Activated CD4-positive, alpha-beta T cell treated with anti-CD3 and anti-CD28 coated beads, Interleukin-2, amount 50 U/mL, for 4 hours (primary cell): Measurements from ENCODE around the gene ZDHHC1.

Experiments
- DNase-seq, 2 experiments: peaks; one replicate each; pipeline ENCODE4 v3.0.0-alpha.2; 2020

ZDHHC1 gene, protein sequence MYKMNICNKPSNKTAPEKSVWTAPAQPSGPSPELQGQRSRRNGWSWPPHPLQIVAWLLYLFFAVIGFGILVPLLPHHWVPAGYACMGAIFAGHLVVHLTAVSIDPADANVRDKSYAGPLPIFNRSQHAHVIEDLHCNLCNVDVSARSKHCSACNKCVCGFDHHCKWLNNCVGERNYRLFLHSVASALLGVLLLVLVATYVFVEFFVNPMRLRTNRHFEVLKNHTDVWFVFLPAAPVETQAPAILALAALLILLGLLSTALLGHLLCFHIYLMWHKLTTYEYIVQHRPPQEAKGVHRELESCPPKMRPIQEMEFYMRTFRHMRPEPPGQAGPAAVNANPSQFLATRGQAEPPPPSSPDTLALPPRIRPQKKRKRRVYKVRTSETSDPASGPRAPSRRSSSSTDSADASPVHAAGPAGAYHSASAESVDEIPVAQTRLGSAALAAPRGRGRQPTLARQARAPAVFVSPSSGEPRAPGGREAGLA

GRCh38 chr16:67415872-67416793, at the start of gene ZDHHC1:
Gene ZDHHC1 (minus strand): TSS chr16:67416477. CDS start chr16:67407775, 8,702 bp downstream.
- peak in 1 of 2 experiments; percentile 20 for DNase-seq

DNA sequence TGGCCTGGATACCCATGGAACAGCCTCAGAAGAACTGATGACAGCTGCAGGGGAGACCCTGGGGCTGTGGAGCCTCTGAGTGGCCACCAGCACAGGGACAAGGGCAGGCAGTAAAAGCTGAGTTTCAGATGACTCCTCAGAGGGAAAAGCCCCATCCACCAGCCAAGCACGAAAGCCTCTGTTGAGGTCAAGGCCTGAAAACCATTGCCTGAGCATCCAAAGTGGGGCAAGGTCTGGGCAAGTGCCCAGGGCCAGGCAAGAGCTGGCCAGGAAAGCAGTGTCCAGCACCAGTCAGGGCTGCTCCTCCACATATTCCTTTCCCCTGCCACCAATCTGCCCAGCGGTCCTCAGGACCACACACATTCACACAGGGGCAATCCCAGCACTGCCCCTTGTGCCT, 48.3 kb upstream of the ZDHHC1 start:
- no peak for DNase-seq

GRCh38 chr16:67463691-67464090, 47.4 kb upstream of the ZDHHC1 start:
- no peak for DNase-seq

GRCh38 chr16:67463059-67463458, 46.8 kb upstream of the ZDHHC1 start:
- no peak for DNase-seq

GRCh38 chr16:67462279-67462655, 46.0 kb upstream of the ZDHHC1 start:
- no peak for DNase-seq

DNA sequence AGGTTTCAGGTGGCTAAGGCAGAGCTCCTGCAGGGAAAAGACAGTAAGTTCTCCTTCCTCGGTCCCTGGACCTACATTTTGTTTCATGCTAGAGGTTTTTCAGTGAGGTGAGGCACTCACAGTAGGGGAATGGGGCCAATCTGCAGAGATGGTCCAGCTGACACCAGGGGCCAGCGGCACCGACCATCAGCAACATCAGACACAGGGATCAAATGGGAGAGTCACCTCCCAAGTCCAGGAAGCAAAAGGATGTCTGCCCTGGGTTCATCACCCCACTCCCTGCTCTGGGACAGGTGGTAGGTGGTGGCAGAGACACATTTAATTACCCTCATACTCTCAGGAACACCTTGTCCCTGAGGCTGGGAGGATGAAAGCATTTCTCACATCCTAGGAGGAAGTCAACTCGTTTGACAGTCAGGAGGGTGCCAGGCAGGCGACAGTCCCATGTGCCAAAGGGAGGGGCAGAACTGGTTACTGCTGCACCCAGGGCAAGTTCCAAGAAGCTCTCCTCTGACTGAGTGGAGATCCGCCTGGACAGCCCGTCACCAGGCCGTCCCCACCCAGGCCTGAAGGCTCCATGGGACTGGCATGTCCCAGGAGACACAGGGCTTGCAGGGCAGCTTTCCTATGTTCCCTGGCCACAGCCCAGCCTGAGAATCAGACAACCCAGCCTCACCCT, 45.5 kb upstream of the ZDHHC1 start:
- DNase-seq = no peak

DNA sequence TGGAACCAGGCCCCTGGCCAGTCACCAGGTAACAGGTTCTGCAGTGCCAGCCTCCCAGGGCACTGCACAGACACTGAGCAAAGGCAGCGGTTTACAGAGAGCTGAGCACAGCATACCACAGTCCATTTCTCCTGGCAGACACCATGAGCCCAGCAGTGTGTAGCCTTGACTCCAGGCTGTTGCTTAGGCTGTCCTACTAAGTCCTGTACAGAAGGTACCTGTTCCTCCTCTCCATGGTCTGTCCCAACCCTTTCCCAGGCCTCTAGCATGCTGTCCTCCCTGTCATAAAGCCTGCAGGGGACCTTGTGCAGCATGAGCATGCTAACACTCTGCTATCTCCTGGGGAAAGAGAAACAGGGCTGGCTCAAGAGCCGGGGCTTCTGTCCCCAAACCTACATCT, 44.7 kb upstream of the ZDHHC1 start:
- no peak for DNase-seq

DNA sequence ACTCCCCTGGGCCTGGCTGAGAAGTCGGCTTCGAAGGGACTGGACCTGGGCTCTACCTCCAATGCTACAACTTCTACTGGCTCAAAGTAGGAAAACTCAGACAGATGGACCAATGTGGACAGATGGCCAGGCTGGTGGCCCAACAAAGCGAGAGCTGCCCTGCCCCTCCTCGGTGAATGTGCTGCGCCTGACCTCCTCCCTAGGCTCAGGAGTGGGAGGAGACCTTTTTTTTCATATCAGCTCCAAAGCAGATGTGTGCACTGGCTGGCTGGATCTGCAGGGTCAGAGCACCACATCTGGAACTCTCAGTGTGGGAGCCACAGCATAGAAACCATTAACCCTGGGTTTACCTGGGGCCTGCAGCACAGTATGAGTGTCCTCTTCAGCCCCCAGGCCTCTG, 43.9 kb upstream of the ZDHHC1 start:
- DNase-seq = no peak

DNA sequence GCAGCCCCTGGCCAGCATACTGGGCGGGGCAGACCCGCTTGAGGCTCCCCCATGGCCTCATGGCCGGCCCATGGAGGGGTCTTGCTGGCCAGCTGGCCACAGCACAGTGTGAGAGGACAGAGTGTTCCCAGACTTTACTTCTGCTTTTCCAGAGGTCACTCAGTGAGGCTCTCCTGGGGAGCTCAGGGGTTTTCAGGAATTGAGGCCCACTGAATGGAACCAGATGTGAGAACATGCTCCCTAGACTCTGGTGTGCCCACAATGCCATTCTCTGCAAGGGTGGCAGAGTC, 43.5 kb upstream of the ZDHHC1 start:
- no peak for DNase-seq

- DNase-seq = no peak
These were observed 43.0 kb upstream of the ZDHHC1 start for GRCh38 chr16:67459066-67459860.

DNA sequence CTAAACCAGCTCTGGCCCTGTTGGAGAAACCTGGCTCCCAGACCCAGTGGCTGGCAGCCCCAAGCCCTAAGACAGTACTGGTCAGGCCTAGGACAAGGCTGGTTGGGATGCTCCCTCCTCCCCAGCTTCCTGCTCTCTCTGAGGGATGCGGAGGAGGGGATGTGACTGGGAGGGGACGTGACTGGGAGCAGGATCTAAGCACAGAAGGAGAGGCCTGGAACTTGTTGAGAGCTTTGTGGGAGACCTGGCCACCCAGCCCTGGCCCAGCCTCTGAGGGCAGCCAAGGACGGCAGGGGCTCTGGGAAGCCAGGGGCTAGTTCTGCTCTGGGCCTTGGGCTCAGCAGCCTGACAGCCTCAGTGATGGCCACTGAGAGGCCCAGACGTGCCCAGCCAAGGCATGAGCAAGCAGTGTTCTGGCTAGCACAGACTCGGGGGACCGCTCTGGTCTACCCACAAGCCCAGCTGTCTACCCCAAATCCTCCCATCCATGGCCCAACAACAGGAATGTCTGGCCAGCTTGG, 41.9 kb upstream of the ZDHHC1 start:
- no peak for DNase-seq

- no peak for DNase-seq
These were observed 41.3 kb upstream of the ZDHHC1 start for GRCh38 chr16:67457611-67458010.

- DNase-seq = no peak
These were observed 40.3 kb upstream of the ZDHHC1 start for GRCh38 chr16:67456391-67457081.

GRCh38 chr16:67454852-67455251, 38.6 kb upstream of the ZDHHC1 start:
- no peak for DNase-seq

- no peak for DNase-seq
These were observed 37.8 kb upstream of the ZDHHC1 start for GRCh38 chr16:67454104-67454503.

GRCh38 chr16:67451704-67452435, 35.6 kb upstream of the ZDHHC1 start:
- DNase-seq = no peak

GRCh38 chr16:67451061-67451703, 34.9 kb upstream of the ZDHHC1 start:
- no peak for DNase-seq

DNA sequence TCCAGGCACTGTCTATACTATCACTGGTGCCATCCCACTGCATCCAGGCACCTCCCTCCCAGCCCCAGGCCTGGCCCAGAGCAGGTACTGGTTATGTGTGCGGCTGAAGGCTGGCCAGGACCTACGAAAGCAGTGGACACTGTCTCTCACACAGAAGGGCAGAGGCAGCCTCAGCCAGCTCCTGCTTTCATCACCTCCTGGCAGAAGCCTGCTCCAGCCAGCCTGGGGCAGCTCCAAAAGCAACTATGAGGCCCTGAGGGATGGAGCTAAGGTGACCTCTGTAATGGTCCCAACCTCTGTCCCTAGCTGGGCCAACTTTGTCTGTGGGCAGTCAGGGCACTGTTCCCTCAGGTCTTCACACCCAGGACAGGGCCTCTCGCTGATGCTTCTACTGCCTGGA, 33.5 kb upstream of the ZDHHC1 start:
- DNase-seq = no peak

DNA sequence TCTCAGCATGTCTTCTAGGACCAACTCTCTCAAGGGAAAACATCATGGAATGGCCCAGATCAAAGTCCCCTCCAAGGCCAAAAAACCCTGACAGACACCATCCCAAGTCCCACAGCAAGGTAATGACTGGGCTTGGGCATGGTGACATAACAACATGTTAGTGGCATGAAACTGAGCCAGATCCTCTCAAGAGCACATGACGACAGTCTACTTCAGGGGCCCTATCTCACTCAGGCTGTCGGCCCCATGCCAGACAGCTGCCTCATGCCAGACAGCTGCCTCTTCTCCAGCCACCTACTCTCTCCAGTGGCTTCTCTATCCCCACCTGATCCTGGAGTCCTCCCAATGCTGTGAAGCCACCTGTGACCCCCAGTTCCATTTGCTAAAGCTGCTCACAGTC, 33.1 kb upstream of the ZDHHC1 start:
- DNase-seq = no peak

DNA sequence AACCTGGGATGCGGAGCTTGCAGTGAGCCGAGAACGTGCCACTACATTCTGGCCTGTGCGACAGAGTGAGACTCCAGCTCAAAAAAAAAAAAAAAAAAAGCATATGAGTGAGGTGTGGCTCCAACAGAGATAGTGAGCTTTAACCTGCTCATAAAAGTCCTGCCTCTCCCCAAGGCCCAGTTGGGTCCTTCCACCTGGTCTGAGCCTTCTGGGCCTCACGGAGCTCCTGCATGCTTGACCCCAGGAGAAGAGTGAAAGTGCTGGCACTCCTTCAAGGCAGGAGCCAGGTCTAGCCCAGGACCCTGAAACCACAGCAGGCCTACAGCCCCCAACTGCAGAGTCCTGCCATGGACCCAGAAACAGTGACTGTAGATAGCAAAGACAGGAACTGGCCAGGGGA, 32.3 kb upstream of the ZDHHC1 start:
- DNase-seq = no peak
